Measurements from ENCODE around the gene SMKR1. TPM values are rescaled to one million over a fixed set of nuclear protein-coding genes. Genes with fewer than 3 reads are reported as not detected.
"Not testable (repeated sequence)": the region's sequence is repeated elsewhere in the genome, so short reads cannot be mapped to it uniquely, and the experiment has no call there.

SMKR1 gene
- total RNA-seq, 1 donor from 2014 or later: not detected

GRCh38 chr7:129531721-129532120 lies 29.4 kb downstream of the SMKR1 start:
- no peaks in the 10 kb centered on the region for H3K9me3 ChIP-seq
- no peak overlapping the region for H3K27ac ChIP-seq
- no peaks in the 10 kb centered on the region for H3K36me3 ChIP-seq
- H3K27me3 ChIP-seq: no peaks in the 10 kb centered on the region
- intact Hi-C loops (cut with DNase I): no loop called here
- H3K4me3 ChIP-seq: no peak overlapping the region
- no peak for DNase-seq (ENCODE audit: extremely low spot score in 2 of 2)
- H3K4me1 ChIP-seq: no peaks in the 10 kb centered on the region
- no peak for TF ChIP-seq POLR2A (IDR thresholded peaks at IDR 0.05)
- no peak for TF ChIP-seq POLR2AphosphoS5 (IDR thresholded peaks at IDR 0.05; ENCODE audit: insufficient read depth in 1 of 2, low read depth in 1 of 2)
- TF ChIP-seq, protein P1, sequence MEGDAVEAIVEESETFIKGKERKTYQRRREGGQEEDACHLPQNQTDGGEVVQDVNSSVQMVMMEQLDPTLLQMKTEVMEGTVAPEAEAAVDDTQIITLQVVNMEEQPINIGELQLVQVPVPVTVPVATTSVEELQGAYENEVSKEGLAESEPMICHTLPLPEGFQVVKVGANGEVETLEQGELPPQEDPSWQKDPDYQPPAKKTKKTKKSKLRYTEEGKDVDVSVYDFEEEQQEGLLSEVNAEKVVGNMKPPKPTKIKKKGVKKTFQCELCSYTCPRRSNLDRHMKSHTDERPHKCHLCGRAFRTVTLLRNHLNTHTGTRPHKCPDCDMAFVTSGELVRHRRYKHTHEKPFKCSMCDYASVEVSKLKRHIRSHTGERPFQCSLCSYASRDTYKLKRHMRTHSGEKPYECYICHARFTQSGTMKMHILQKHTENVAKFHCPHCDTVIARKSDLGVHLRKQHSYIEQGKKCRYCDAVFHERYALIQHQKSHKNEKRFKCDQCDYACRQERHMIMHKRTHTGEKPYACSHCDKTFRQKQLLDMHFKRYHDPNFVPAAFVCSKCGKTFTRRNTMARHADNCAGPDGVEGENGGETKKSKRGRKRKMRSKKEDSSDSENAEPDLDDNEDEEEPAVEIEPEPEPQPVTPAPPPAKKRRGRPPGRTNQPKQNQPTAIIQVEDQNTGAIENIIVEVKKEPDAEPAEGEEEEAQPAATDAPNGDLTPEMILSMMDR (IDR thresholded peaks at IDR 0.05): no peak

GRCh38 chr7:129532375-129532774 lies 30.0 kb downstream of the SMKR1 start:
- no peaks in the 10 kb centered on the region for H3K9me3 ChIP-seq
- no peak overlapping the region for H3K27ac ChIP-seq
- TF ChIP-seq POLR2AphosphoS5 (IDR thresholded peaks at IDR 0.05; ENCODE audit: insufficient read depth in 1 of 2, low read depth in 1 of 2): no peak
- TF ChIP-seq, protein P1 (IDR thresholded peaks at IDR 0.05): no peak
- TF ChIP-seq POLR2A (IDR thresholded peaks at IDR 0.05): no peak
- no peak for DNase-seq (ENCODE audit: extremely low spot score in 2 of 2)
- H3K36me3 ChIP-seq: no peaks in the 10 kb centered on the region
- no peaks in the 10 kb centered on the region for H3K27me3 ChIP-seq
- no peaks in the 10 kb centered on the region for H3K4me1 ChIP-seq
- intact Hi-C loops (cut with DNase I): no loop called here
- H3K4me3 ChIP-seq: no peak overlapping the region

DNA sequence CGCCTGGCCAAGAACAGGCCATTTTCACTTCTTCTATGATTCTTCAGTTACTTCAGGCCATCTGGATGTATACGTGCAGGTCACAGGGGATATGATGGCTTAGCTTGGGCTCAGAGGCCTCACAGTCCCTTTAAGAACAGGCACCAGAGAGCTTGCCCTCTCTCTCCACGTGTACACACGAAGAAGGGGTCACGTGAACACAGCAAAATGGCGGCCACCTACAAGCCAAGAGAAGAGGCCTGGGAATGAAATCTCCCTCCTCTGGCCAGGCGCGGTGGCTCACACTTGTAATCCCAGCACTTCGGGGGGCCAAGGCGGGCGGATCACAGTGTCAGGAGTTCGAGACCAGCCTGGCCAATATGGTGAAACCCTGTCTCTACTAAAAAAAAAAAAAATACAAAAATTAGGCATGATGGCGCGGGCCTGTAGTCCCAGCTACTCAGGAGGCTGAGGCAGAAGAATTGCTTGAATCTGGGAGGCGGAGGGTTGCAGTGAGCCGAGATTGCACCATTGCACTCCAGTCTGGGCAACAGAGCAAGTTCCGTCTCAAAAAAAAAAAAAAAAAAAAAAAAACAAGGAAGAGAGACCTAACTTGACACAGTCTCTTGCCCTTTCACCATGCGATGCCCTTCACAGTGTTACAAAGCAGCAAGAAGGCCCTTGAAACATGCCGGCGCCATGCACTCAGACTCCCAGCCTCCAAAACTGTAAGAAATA lies 32.4 kb downstream of the SMKR1 start:
- H3K4me3 ChIP-seq; H3K36me3 ChIP-seq; H3K9me3 ChIP-seq; H3K27ac ChIP-seq; H3K4me1 ChIP-seq; intact Hi-C loops (cut with DNase I); H3K27me3 ChIP-seq; DNase-seq (ENCODE audit: extremely low spot score in 2 of 2): not testable (repeated sequence)

- Histone ChIP-seq H3K27me3 (no peaks in the 10 kb centered on the region), H3K4me1 (no peaks in the 10 kb centered on the region), H3K9me3 (no peaks in the 10 kb centered on the region), H3K4me3 (no peak overlapping the region), H3K36me3 (no peaks in the 10 kb centered on the region), H3K27ac (no peak overlapping the region)
- TF ChIP-seq, protein P1 (IDR thresholded peaks at IDR 0.05): no peak
- no peak for TF ChIP-seq POLR2A (IDR thresholded peaks at IDR 0.05)
- no peak for TF ChIP-seq POLR2AphosphoS5 (IDR thresholded peaks at IDR 0.05; ENCODE audit: insufficient read depth in 1 of 2, low read depth in 1 of 2)
- intact Hi-C loops (cut with DNase I): no loop called here
- no peak for DNase-seq (ENCODE audit: extremely low spot score in 2 of 2)
Observed at GRCh38 chr7:129535896-129536295, 33.6 kb downstream of the SMKR1 start.

- intact Hi-C loops (cut with DNase I): no loop called here
- no peaks in the 10 kb centered on the region for H3K4me1 ChIP-seq
- DNase-seq (ENCODE audit: extremely low spot score in 2 of 2): no peak
- no peaks in the 10 kb centered on the region for H3K27me3 ChIP-seq
- H3K36me3 ChIP-seq: no peaks in the 10 kb centered on the region
- H3K9me3 ChIP-seq: no peaks in the 10 kb centered on the region
- TF ChIP-seq POLR2AphosphoS5 (IDR thresholded peaks at IDR 0.05; ENCODE audit: insufficient read depth in 1 of 2, low read depth in 1 of 2) (no peak), POLR2A (IDR thresholded peaks at IDR 0.05) (no peak)
- TF ChIP-seq, protein P1 (IDR thresholded peaks at IDR 0.05): no peak
- H3K27ac ChIP-seq: no peak overlapping the region
- no peak overlapping the region for H3K4me3 ChIP-seq
Observed at GRCh38 chr7:129536323-129536722, 34.0 kb downstream of the SMKR1 start.
